ENCODE results near the gene RPL10.
"Not testable (repeated sequence)": the region's sequence is repeated elsewhere in the genome, so short reads cannot be mapped to it uniquely, and the experiment has no call there.

The RPL10 gene

GRCh38 chrX:154378059-154378798 is 19.9 kb upstream of the RPL10 start:
- DNase-seq (ENCODE audit: low spot score), result peak; percentile 52

GRCh38 chrX:154378799-154379568 is 19.2 kb upstream of the RPL10 start, which contains the start of gene EMD:
Gene EMD (plus strand): TSS chrX:154379295. CDS start chrX:154379485, 190 bp downstream.
- DNase-seq (ENCODE audit: low spot score), result peak; percentile 97

GRCh38 chrX:154379569-154379951 is 18.6 kb upstream of the RPL10 start:
- DNase-seq (ENCODE audit: low spot score), result no peak

- no peak for DNase-seq (ENCODE audit: low spot score)
These were observed 18.0 kb upstream of the RPL10 start for GRCh38 chrX:154380153-154380552.

GRCh38 chrX:154380787-154381186 is 17.4 kb upstream of the RPL10 start:
- DNase-seq (ENCODE audit: low spot score), result no peak

- no peak for DNase-seq (ENCODE audit: low spot score)
These were observed 16.9 kb upstream of the RPL10 start for GRCh38 chrX:154381271-154381670.

- DNase-seq (ENCODE audit: low spot score), result peak; percentile 41
These were observed 15.6 kb upstream of the RPL10 start for GRCh38 chrX:154382483-154383069.

- no peak for DNase-seq (ENCODE audit: low spot score)
These were observed 14.6 kb upstream of the RPL10 start for GRCh38 chrX:154383359-154384283.

- no peak for DNase-seq (ENCODE audit: low spot score)
These were observed 13.8 kb upstream of the RPL10 start for GRCh38 chrX:154384284-154384892.

- DNase-seq (ENCODE audit: low spot score), result not testable (repeated sequence)
These were observed 10.1 kb upstream of the RPL10 start for GRCh38 chrX:154388094-154388493.

- not testable (repeated sequence) for DNase-seq (ENCODE audit: low spot score)
These were observed 9.5 kb upstream of the RPL10 start for GRCh38 chrX:154388649-154389048.

- DNase-seq (ENCODE audit: low spot score), result not testable (repeated sequence)
These were observed 8.1 kb upstream of the RPL10 start for GRCh38 chrX:154389812-154390747.

- peak; percentile 68 for DNase-seq (ENCODE audit: low spot score)
These were observed 1.8 kb upstream of the RPL10 start for GRCh38 chrX:154396363-154396762.

GRCh38 chrX:154396973-154397887 is 947 bp upstream of the RPL10 start:
- peak; percentile 79 for DNase-seq (ENCODE audit: low spot score)

GRCh38 chrX:154398668-154399526 is 720 bp downstream of the RPL10 start:
- peak; percentile 79 for DNase-seq (ENCODE audit: low spot score)

GRCh38 chrX:154399527-154400368 is 1.6 kb downstream of the RPL10 start:
- peak; percentile 21 for DNase-seq (ENCODE audit: low spot score)

- not testable (repeated sequence) for DNase-seq (ENCODE audit: low spot score)
These were observed 2.2 kb downstream of the RPL10 start for GRCh38 chrX:154400369-154400817.
